H54 (cell line): ENCODE results near the gene FMNL2.
A peak's percentile ranks its signal among the peaks of the same experiment; 100 is the strongest.
"Not testable (repeated sequence)": the region's sequence is repeated elsewhere in the genome, so short reads cannot be mapped to it uniquely, and the experiment has no call there.

Experiments
- DNase-seq: peaks from one replicate; pipeline ENCODE4 v3.0.0; 2011; ENCODE audit warnings: low spot score, mixed read lengths; ENCODE audit not compliant: insufficient read length
- FAIRE-seq: peaks from 3 replicates; lab custom pipeline; 2011; peaks lifted over from hg19 to GRCh38; lab: Jason Lieb, UNC
- POLR2A ChIP-seq: IDR thresholded peaks from 2 replicates; pipeline ENCODE4 v1.6.1; 2011; ENCODE audit warnings: low read depth, mild to moderate bottlenecking, low read length

The FMNL2 gene

GRCh38 chr2:152518641-152519580, 183.9 kb downstream of the FMNL2 start:
- FAIRE-seq (no peak), DNase-seq (no peak)
- TF ChIP-seq POLR2A = no peak

GRCh38 chr2:152519581-152519952, 184.6 kb downstream of the FMNL2 start:
- TF ChIP-seq POLR2A = no peak
- DNase-seq (no peak), FAIRE-seq (peak; percentile 15)

DNA sequence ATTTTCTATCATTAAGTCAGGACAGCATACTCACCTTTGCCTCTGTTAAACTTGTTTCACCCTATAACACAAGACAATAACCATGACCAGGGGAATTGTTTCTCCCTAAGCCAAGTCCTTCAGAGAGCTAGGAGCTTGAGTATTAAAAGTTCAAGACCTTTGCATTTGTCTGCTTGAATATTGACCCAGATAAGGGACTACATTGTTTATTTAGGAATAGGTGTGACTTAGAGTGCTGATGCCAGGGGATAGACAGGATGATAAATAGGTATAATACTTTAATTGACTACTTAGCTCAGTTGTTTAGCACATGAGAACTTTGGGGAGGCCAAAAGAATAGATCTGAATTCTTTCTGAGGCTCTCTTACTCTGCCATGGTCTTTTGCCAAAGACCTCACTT, 185.8 kb downstream of the FMNL2 start:
- DNase-seq = no peak
- FAIRE-seq = no peak
- no peak for TF ChIP-seq POLR2A

- peak; percentile 23 for FAIRE-seq
- DNase-seq = not testable (repeated sequence)
Measured at GRCh38 chr2:152522446-152522845, 187.5 kb downstream of the FMNL2 start.

- FAIRE-seq (peak; percentile 87), DNase-seq (no peak)
- no peak for TF ChIP-seq POLR2A
Measured at GRCh38 chr2:152523091-152523490, 188.1 kb downstream of the FMNL2 start.

DNA sequence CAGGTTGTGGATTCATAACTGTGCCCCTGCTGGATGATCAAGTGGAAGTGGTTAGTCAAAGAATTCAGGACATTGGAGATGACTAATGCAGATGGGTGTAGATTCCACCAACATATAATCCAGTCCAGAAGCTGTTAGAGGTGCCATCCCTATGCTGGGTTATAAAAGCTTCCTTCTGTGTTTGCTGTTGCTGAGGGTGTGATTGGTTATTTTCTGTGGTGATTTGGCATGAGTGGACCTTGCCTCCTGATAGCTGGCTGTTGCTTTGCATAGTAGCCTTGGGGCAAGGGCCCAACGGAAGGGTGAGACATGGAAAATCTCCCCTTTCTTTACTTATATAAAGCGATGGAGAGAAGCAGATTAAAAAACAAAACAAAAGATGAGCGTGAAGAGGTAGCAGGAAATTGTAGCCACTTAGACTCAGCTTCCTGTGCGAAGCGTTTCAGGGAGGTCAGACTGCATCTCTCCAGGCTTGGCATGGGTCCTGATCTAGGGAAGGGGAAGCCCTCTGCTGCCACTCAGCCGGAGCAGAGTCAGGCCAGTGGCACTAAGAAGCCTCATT, 190.4 kb downstream of the FMNL2 start:
- FAIRE-seq (peak; percentile 99), DNase-seq (peak; percentile 20)
- no peak for TF ChIP-seq POLR2A

DNA sequence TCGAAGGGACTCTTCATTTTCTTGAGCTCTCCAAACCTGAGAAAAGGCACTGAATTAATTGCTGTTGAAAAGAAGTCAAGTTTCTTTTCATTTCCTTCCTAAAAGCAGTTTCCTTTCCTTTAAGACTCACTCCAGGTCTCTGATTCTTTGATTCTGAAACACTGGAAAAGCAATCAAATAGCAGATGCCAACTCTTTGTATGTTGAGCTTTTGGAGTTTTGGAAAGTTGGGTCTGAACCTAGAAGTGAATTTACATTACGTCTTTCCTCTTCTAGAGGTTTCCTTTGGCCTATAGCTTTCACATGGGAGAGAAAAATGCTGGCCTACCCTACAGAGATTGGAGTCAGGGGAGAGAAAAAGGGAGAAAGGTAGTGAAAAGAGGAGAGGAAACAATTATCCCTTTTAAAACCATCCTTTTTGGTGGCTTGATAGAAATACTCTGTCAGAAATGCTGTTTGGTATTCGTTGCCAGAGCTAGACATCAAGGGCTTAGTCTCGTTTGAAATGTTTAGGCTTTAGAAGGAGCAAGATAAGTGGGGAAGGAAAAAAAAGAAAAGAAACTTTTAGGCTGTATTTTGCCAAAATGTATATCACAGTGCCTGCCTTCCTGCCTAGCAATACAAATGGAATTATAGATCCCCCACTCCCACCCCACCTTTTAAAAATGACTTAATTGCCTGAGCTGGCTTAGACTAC, 194.6 kb downstream of the FMNL2 start:
- TF ChIP-seq POLR2A = no peak
- DNase-seq (no peak), FAIRE-seq (peak; percentile 15)

DNA sequence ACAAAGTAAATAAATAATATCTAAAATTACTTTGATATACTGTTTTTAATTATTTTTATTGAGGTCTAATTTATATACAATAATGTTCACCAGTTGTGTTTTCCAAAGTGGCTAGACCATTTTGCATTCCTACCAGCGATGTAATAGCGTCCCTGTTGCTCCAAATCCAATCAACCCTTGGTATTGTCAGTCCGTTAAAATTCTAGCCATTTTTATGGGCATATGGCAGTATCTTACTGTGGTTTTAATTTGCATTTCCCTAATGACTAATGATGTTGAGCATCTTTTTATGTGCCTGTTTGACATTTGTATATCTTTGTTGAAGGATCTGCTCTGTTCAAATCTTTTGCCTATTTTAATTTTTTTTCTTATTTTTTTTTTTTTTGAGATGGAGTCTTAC, 197.3 kb downstream of the FMNL2 start:
- DNase-seq = no peak
- no peak for TF ChIP-seq POLR2A
- no peak for FAIRE-seq

DNA sequence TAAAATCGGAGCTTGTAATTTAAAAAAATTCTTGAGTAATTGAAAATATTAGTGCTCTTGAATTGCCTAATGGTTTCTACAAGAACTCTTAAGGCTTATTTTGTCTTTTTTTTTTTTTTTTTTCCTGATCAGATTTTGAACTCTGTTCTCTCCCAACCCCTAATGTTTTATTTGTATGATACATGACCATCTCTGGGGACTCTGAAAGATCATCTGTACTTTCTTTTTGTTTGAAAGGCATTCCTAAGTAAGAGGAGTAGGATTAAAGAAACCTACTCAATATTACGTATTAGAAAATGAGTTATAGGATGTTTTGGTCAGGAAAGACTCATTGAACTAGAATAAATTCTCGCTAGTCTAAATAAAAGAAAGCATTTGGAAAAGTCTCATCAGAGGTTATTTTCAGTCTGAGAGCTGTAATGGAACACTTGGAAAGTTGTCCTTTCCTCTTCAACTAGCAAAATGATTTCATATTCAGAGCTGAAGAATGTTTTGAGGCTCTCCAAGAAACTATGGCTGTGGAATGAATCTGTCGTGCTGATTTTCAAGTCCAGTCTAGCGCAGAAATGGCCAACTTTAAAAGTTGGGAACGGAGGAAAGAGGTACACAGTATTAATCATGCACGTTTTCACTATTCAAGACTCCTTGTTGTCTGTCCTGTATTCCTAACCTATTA, 199.6 kb downstream of the FMNL2 start:
- DNase-seq = no peak
- FAIRE-seq = peak; percentile 66
- TF ChIP-seq POLR2A = no peak

- TF ChIP-seq POLR2A = no peak
- peak; percentile 27 for FAIRE-seq
- DNase-seq = no peak
Measured at GRCh38 chr2:152537081-152537651, 202.2 kb downstream of the FMNL2 start.

DNA sequence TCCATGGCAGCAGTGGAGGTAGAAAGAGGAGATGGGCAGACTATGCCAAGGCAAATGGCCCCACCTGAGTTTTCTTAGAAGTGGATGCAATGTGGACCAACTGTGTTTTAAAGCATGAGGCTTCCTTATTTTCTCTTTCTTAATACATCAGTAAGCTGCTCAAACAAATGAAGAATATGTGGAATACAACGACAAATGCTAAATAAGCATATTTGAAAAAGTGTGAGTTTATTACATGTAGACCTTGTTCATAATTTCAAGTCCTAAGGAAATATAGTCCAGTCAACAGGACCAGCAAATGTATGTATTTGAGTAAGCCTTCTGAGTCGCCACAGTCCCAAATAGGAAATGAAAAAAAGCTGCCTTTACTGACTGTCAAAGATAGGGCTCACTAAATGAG, 204.4 kb downstream of the FMNL2 start:
- FAIRE-seq = no peak
- no peak for DNase-seq
- no peak for TF ChIP-seq POLR2A

- FAIRE-seq = no peak
- no peak for TF ChIP-seq POLR2A
- no peak for DNase-seq
Measured at GRCh38 chr2:152541712-152542111, 206.7 kb downstream of the FMNL2 start.

DNA sequence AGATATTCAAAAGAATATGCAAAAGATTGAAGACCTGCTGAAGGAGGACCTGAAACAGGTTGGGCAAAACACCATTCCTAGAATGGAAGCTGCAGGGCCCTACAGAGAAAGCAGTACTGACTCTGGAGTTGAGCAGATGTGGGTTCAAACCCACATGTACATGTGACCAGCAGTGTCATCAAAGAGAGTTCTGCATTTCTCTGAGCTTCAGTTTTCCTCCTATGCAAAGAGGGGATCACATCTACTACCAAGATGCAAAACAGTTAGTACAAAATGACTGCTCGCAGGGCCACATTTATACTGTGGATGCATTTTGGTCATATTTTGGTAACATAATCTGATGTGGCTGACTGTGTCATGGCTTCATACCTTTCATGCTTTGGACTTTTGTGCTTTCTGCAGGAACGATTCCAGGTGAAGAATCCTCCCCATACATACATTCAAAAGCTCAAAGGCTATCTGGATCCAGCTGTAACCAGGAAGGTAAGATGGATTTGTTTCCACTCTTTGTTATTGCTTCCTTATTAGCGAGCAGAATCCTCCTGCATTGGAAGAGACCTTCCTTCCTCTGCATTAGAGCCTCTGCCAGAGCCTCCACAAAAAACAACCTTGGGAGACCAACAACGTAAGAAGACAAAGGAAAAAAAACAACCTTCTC, 207.5 kb downstream of the FMNL2 start:
- FAIRE-seq = no peak
- DNase-seq = no peak
- no peak for TF ChIP-seq POLR2A
